KMS-11 (cell line): ENCODE measurements around the gene SMCO1.
"Not testable (repeated sequence)": the region's sequence is repeated elsewhere in the genome, so short reads cannot be mapped to it uniquely, and the experiment has no call there.

ENCODE experiments used
- H2AFZ ChIP-seq: fragments of 200-600 bp; sonication (generic); 2 replicates; pipeline ENCODE4 v1.6.1; 2016; ENCODE audit warnings: antibody characterized with exemption, mixed run types, low read depth
- H3K27ac ChIP-seq: fragments of 200-600 bp; sonication (generic); 2 replicates; pipeline ENCODE4 v1.6.1; 2016; ENCODE audit warnings: mild to moderate bottlenecking, mixed run types
- H3K27me3 ChIP-seq: fragments of 200-600 bp; sonication (generic); 2 replicates; pipeline ENCODE4 v1.6.1; 2017; ENCODE audit warnings: mild to moderate bottlenecking, low read depth, mixed run types, moderate library complexity; ENCODE audit not compliant: insufficient read depth
- H3K36me3 ChIP-seq: fragments of 200-600 bp; sonication (generic); 2 replicates; pipeline ENCODE4 v1.6.1; 2017; ENCODE audit warnings: mild to moderate bottlenecking, mixed run types; ENCODE audit not compliant: insufficient read depth
- H3K4me1 ChIP-seq: fragments of 200-600 bp; sonication (generic); 2 replicates; pipeline ENCODE4 v1.6.1; 2016; ENCODE audit warnings: mild to moderate bottlenecking, low read depth, mixed run types; ENCODE audit not compliant: poor library complexity, severe bottlenecking
- H3K4me2 ChIP-seq: fragments of 200-600 bp; sonication (generic); 2 replicates; pipeline ENCODE4 v1.7.0; 2016; ENCODE audit warnings: mild to moderate bottlenecking, mixed run types
- H3K4me3 ChIP-seq: fragments of 200-600 bp; sonication (generic); IDR thresholded peaks from 2 replicates; pipeline ENCODE4 v1.6.1; 2017; ENCODE audit warnings: low read depth, low read length, mixed read lengths; ENCODE audit not compliant: insufficient read depth
- H3K79me2 ChIP-seq: fragments of 200-600 bp; sonication (generic); 2 replicates; pipeline ENCODE4 v1.6.1; 2016; ENCODE audit warnings: low read depth, mixed run types; ENCODE audit not compliant: insufficient read depth
- H3K9ac ChIP-seq: fragments of 200-600 bp; sonication (generic); 2 replicates; pipeline ENCODE4 v1.6.1; 2016; ENCODE audit warnings: mild to moderate bottlenecking, mixed run types
- H4K20me1 ChIP-seq: fragments of 200-600 bp; sonication (generic); 2 replicates; pipeline ENCODE4 v1.6.1; 2016; ENCODE audit warnings: mild to moderate bottlenecking, mixed run types; ENCODE audit not compliant: insufficient read depth
- CTCF ChIP-seq: fragments of 200-600 bp; sonication (generic); conservative IDR thresholded peaks from 2 replicates; pipeline ENCODE4 v1.6.1; 2017; ENCODE audit warnings: low read depth, mild to moderate bottlenecking, antibody characterized with exemption, low read length, moderate library complexity, mixed read lengths

Gene SMCO1

GRCh38 chr3:196477678-196478077 is 37.5 kb downstream of the SMCO1 start:
- H3K79me2 ChIP-seq = no peaks in the 10 kb centered on the region

GRCh38 chr3:196472286-196472685 is 42.9 kb downstream of the SMCO1 start:
- Histone ChIP-seq H3K27ac (no peak overlapping the region), H3K4me3 (no peak overlapping the region), H3K36me3 (no peaks in the 10 kb centered on the region), H3K79me2 (no peaks in the 10 kb centered on the region), H3K4me2 (no peak overlapping the region), H2AFZ (no peak overlapping the region), H3K4me1 (no peaks in the 10 kb centered on the region), H3K27me3 (no peaks in the 10 kb centered on the region), H3K9ac (no peak overlapping the region), H4K20me1 (no peaks in the 10 kb centered on the region)
- TF ChIP-seq CTCF = no peak

More at GRCh38 chr3:196477678-196478077, 37.5 kb downstream of the SMCO1 start:
- Histone ChIP-seq H3K27me3 (no peaks in the 10 kb centered on the region), H3K27ac (no peak overlapping the region), H3K36me3 (no peaks in the 10 kb centered on the region; the same call in 1 of the 2 replicates), H3K9ac (no peak overlapping the region), H3K4me3 (no peak overlapping the region), H4K20me1 (no peaks in the 10 kb centered on the region), H3K4me1 (no peaks in the 10 kb centered on the region), H2AFZ (no peak overlapping the region), H3K4me2 (no peak overlapping the region)
- TF ChIP-seq CTCF = no peak

- Histone ChIP-seq H3K79me2 (no peaks in the 10 kb centered on the region), H3K9ac (no peak overlapping the region)
Observed at GRCh38 chr3:196471551-196471950, 43.6 kb downstream of the SMCO1 start.

GRCh38 chr3:196470182-196470581 is 45.0 kb downstream of the SMCO1 start:
- not testable (repeated sequence) for H2AFZ ChIP-seq, H3K36me3 ChIP-seq, H3K27me3 ChIP-seq, H3K9ac ChIP-seq, H3K4me3 ChIP-seq, H3K4me1 ChIP-seq, H3K79me2 ChIP-seq, H3K4me2 ChIP-seq, H3K27ac ChIP-seq, H4K20me1 ChIP-seq

More at GRCh38 chr3:196471551-196471950, 43.6 kb downstream of the SMCO1 start:
- H3K4me1 ChIP-seq = no peaks in the 10 kb centered on the region
- no peak for TF ChIP-seq CTCF
- no peak overlapping the region for H3K27ac ChIP-seq
- no peaks in the 10 kb centered on the region for H3K36me3 ChIP-seq
- H3K4me3 ChIP-seq = no peak overlapping the region
- H4K20me1 ChIP-seq = no peaks in the 10 kb centered on the region
- H3K4me2 ChIP-seq = no peak overlapping the region
- H2AFZ ChIP-seq = no peak overlapping the region
- no peaks in the 10 kb centered on the region for H3K27me3 ChIP-seq

- H3K27me3 ChIP-seq = no peaks in the 10 kb centered on the region
- H3K79me2 ChIP-seq = no peaks in the 10 kb centered on the region
- no peaks in the 10 kb centered on the region for H3K36me3 ChIP-seq
- no peak overlapping the region for H3K9ac ChIP-seq
- no peak overlapping the region for H2AFZ ChIP-seq
- TF ChIP-seq CTCF = no peak
- H3K4me1 ChIP-seq = no peaks in the 10 kb centered on the region
- H3K4me3 ChIP-seq = no peak overlapping the region
- no peak overlapping the region for H3K27ac ChIP-seq
- H4K20me1 ChIP-seq = no peaks in the 10 kb centered on the region
- H3K4me2 ChIP-seq = no peak overlapping the region
Observed at GRCh38 chr3:196463804-196464203, 51.3 kb downstream of the SMCO1 start.
